ENCODE data around the gene LONP1. TPM values are rescaled to one million over a fixed set of nuclear protein-coding genes. Genes with fewer than 3 reads are reported as not detected.

The LONP1 gene
- total RNA-seq, 1 donor from 2014 or later: 80.4 TPM

GRCh38 chr19:5680084-5680436 is 39.9 kb downstream of the LONP1 start:
- intact Hi-C loops (cut with micrococcal nuclease): loop anchor here (1.0 kb wide), 5 partner anchors 10 to 224 kb away; partner anchors contain the start of genes CATSPERD, LONP1, RPL36 and SAFB2

- intact Hi-C loops (cut with micrococcal nuclease): loop anchor here (1.0 kb wide), 5 partner anchors 11 to 225 kb away; partner anchors contain the start of genes CATSPERD, LONP1, RPL36 and SAFB2
Observed at GRCh38 chr19:5679289-5680083, 40.5 kb downstream of the LONP1 start.

- intact Hi-C loops (cut with micrococcal nuclease): no loop called here
Observed at GRCh38 chr19:5678071-5678718, 41.8 kb downstream of the LONP1 start.

GRCh38 chr19:5677580-5677979 is 42.4 kb downstream of the LONP1 start:
- intact Hi-C loops (cut with micrococcal nuclease): no loop called here

GRCh38 chr19:5677136-5677535 is 42.8 kb downstream of the LONP1 start:
- intact Hi-C loops (cut with micrococcal nuclease): no loop called here

GRCh38 chr19:5676772-5677105 is 43.2 kb downstream of the LONP1 start:
- intact Hi-C loops (cut with micrococcal nuclease): no loop called here

- intact Hi-C loops (cut with micrococcal nuclease): no loop called here
Observed at GRCh38 chr19:5676105-5676771, 43.7 kb downstream of the LONP1 start.

- intact Hi-C loops (cut with micrococcal nuclease): no loop called here
Observed at GRCh38 chr19:5674714-5675113, 45.2 kb downstream of the LONP1 start.

GRCh38 chr19:5673752-5674151 is 46.2 kb downstream of the LONP1 start:
- intact Hi-C loops (cut with micrococcal nuclease): no loop called here

GRCh38 chr19:5672708-5673459 is 47.1 kb downstream of the LONP1 start:
- intact Hi-C loops (cut with micrococcal nuclease): no loop called here

GRCh38 chr19:5671600-5671999 is 48.3 kb downstream of the LONP1 start:
- intact Hi-C loops (cut with micrococcal nuclease): no loop called here

- intact Hi-C loops (cut with micrococcal nuclease): no loop called here
Observed at GRCh38 chr19:5669212-5669611, 50.7 kb downstream of the LONP1 start.

- intact Hi-C loops (cut with micrococcal nuclease): no loop called here
Observed at GRCh38 chr19:5667751-5668271, 52.1 kb downstream of the LONP1 start.

GRCh38 chr19:5666921-5667610 is 52.9 kb downstream of the LONP1 start:
- intact Hi-C loops (cut with micrococcal nuclease): no loop called here

- intact Hi-C loops (cut with micrococcal nuclease): no loop called here
Observed at GRCh38 chr19:5665781-5666513, 54.0 kb downstream of the LONP1 start.

GRCh38 chr19:5664515-5664914 is 55.4 kb downstream of the LONP1 start:
- intact Hi-C loops (cut with micrococcal nuclease): no loop called here

GRCh38 chr19:5663904-5664303 is 56.0 kb downstream of the LONP1 start:
- intact Hi-C loops (cut with micrococcal nuclease): no loop called here

GRCh38 chr19:5661483-5661882 is 58.5 kb downstream of the LONP1 start:
- intact Hi-C loops (cut with micrococcal nuclease): no loop called here

- intact Hi-C loops (cut with micrococcal nuclease): no loop called here
Observed at GRCh38 chr19:5655412-5655811, 64.5 kb downstream of the LONP1 start.

GRCh38 chr19:5654931-5655330 is 65.0 kb downstream of the LONP1 start:
- intact Hi-C loops (cut with micrococcal nuclease): no loop called here

Data from T-helper 2 cell treated with Interferon-gamma antibody and Interleukin-4, amounts not matched to agents 100 ng/mL and 5 ng/mL, for 36 hours (primary cell).